OCI-LY7 (cell line): ENCODE measurements around the gene RPS21. TPM values are rescaled to one million over a fixed set of nuclear protein-coding genes. Genes with fewer than 3 reads are reported as not detected.

Source experiments
- BruUV-seq: library from RNA; stranded (reverse); fragments of 400-500 nt; replicated peaks from 2 replicates; lab custom pipeline; 2021; lab: Mats Ljungman, UMichigan
- CTCF ChIA-PET: fragments of 300-600 bp; sonication (Branson Sonifier 250); formaldehyde crosslinking; loops from one replicate; lab custom pipeline; 2022; ENCODE audit warnings: antibody characterized with exemption; ENCODE audit not compliant: unreplicated experiment; lab: Charles Lee
- POLR2A ChIA-PET: fragments of 300-600 bp; sonication (Branson Sonifier 250); formaldehyde crosslinking; loops from one replicate; lab custom pipeline; 2022; ENCODE audit warnings: antibody characterized with exemption; lab: Charles Lee
- DNase-seq: peaks from one replicate; pipeline ENCODE4 v3.0.0-alpha.2; 2015; ENCODE audit warnings: low spot score
- H2AFZ ChIP-seq: fragments of 200-600 bp; sonication (generic), shearing (Covaris generic); 2 replicates; pipeline ENCODE4 v1.6.1; 2014; ENCODE audit warnings: mild to moderate bottlenecking, antibody characterized with exemption, low read length, moderate library complexity
- H3K27ac ChIP-seq: fragments of 200-600 bp; sonication (generic); 2 replicates; pipeline ENCODE4 v1.5.1; 2014; ENCODE audit warnings: mixed run types, low read depth, mild to moderate bottlenecking, moderate library complexity, low read length, inconsistent platforms; ENCODE audit not compliant: poor library complexity, severe bottlenecking
- H3K36me3 ChIP-seq: fragments of 200-600 bp; sonication (generic); 2 replicates; pipeline ENCODE4 v1.6.1; 2014; ENCODE audit warnings: mild to moderate bottlenecking, antibody characterized with exemption, low read length, moderate library complexity, mixed read lengths; ENCODE audit not compliant: insufficient read depth
- H3K4me1 ChIP-seq: fragments of 200-600 bp; sonication (generic); 2 replicates; pipeline ENCODE4 v1.5.1; 2014; ENCODE audit warnings: mild to moderate bottlenecking, low read length; ENCODE audit not compliant: insufficient read depth, poor library complexity, severe bottlenecking
- H3K4me2 ChIP-seq: fragments of 200-600 bp; sonication (generic); 2 replicates; pipeline ENCODE4 v1.6.1; 2014; ENCODE audit warnings: mild to moderate bottlenecking, low read length
- H3K4me3 ChIP-seq: fragments of 200-600 bp; sonication (generic); 2 replicates; pipeline ENCODE4 v1.5.1; 2014; ENCODE audit warnings: mild to moderate bottlenecking, low read depth, low read length; ENCODE audit not compliant: poor library complexity, severe bottlenecking
- H3K79me2 ChIP-seq: fragments of 200-600 bp; sonication (generic); 2 replicates; pipeline ENCODE4 v1.6.1; 2016; ENCODE audit warnings: low read depth, mild to moderate bottlenecking, low read length, moderate library complexity, mixed read lengths; ENCODE audit not compliant: insufficient read depth
- H3K9me2 ChIP-seq: fragments of 200-600 bp; sonication (generic); 2 replicates; pipeline ENCODE4 v1.6.1; 2016; ENCODE audit warnings: mild to moderate bottlenecking, low read length, mixed read lengths; ENCODE audit not compliant: insufficient read depth
- H3K9me3 ChIP-seq: fragments of 200-600 bp; sonication (generic); 2 replicates; pipeline ENCODE4 v1.6.1; 2014; ENCODE audit warnings: mild to moderate bottlenecking, mixed run types, low read length, mixed read lengths
- H4K20me1 ChIP-seq: fragments of 200-600 bp; sonication (generic); 2 replicates; pipeline ENCODE4 v1.6.1; 2014; ENCODE audit warnings: mild to moderate bottlenecking, antibody characterized with exemption, low read length, moderate library complexity, mixed read lengths; ENCODE audit not compliant: insufficient read depth
- EZH2phosphoT487 ChIP-seq: fragments of 200-600 bp; sonication (generic); IDR thresholded peaks from 2 replicates; pipeline ENCODE4 v1.6.1; 2018; ENCODE audit warnings: low read depth, borderline replicate concordance, mild to moderate bottlenecking, mixed run types, antibody characterized with exemption, low read length, moderate library complexity, mixed read lengths
- intact Hi-C: fragments of 100-400 bp; cut with micrococcal nuclease; formaldehyde crosslinking; loops from one replicate; pipeline ENCODE4 v1.10.0; 2022; ENCODE audit not compliant: unreplicated experiment
- total RNA-seq, 2 experiments: library from RNA; depleted of rRNA in 1 of 2; stranded (reverse); fragments of >200 nt in 1 of 2; shearing (Covaris generic) in 1 of 2; gene quantifications; 2 replicates each; pipeline ENCODE4 v1.2.3, GENCODE V29; 2014 to 2022
- TF ChIP-seq, protein P1 (sequence below): fragments of 200-600 bp; sonication (generic); conservative IDR thresholded peaks from 2 replicates; pipeline ENCODE4 v1.5.1; 2014; ENCODE audit warnings: mild to moderate bottlenecking, antibody characterized with exemption, low read length, moderate library complexity, mixed read lengths

RPS21 gene
- total RNA-seq, 2 experiments from 2014 or later = 2,571 to 3,376 TPM

GRCh38 chr20:62405981-62406513, 19.1 kb downstream of the RPS21 start:
- ChIA-PET POLR2A (no interaction called here), CTCF (no interaction called here)
- no peaks in the 10 kb centered on the region for H3K9me3 ChIP-seq

GRCh38 chr20:62406635-62407176, 19.8 kb downstream of the RPS21 start:
- Histone ChIP-seq H3K36me3 (peaks cover 5% of the 10 kb centered on the region; the same call in 1 of the 2 replicates), H4K20me1 (no peaks in the 10 kb centered on the region), H3K4me1 (peaks cover 42% of the 10 kb centered on the region), H3K27ac (no peak overlapping the region), H3K9me2 (no peaks in the 10 kb centered on the region), H3K4me2 (peak overlapping the region; percentile 86), H3K79me2 (peaks cover 7% of the 10 kb centered on the region; the same call in 1 of the 2 replicates), H3K4me3 (peak overlapping the region; percentile 86), H3K9me3 (no peaks in the 10 kb centered on the region), H2AFZ (no peak overlapping the region)
- ChIA-PET CTCF (no interaction called here), POLR2A (no interaction called here)
- no peak for DNase-seq
- BruUV-seq = no TSS peak
- intact Hi-C loops = loop anchor here (2.0 to 10.0 kb wide), 5 partner anchors 20 to 386 kb away; partner anchors contain the start of genes ADRM1, RPS21 and TAF4
- TF ChIP-seq, protein P1, sequence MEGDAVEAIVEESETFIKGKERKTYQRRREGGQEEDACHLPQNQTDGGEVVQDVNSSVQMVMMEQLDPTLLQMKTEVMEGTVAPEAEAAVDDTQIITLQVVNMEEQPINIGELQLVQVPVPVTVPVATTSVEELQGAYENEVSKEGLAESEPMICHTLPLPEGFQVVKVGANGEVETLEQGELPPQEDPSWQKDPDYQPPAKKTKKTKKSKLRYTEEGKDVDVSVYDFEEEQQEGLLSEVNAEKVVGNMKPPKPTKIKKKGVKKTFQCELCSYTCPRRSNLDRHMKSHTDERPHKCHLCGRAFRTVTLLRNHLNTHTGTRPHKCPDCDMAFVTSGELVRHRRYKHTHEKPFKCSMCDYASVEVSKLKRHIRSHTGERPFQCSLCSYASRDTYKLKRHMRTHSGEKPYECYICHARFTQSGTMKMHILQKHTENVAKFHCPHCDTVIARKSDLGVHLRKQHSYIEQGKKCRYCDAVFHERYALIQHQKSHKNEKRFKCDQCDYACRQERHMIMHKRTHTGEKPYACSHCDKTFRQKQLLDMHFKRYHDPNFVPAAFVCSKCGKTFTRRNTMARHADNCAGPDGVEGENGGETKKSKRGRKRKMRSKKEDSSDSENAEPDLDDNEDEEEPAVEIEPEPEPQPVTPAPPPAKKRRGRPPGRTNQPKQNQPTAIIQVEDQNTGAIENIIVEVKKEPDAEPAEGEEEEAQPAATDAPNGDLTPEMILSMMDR = no peak

More at GRCh38 chr20:62405981-62406513, 19.1 kb downstream of the RPS21 start:
- intact Hi-C loops = loop anchor here (2.0 to 10.0 kb wide), 5 partner anchors 19 to 386 kb away; partner anchors contain the start of genes ADRM1, RPS21 and TAF4
- no peak overlapping the region for H3K27ac ChIP-seq
- H3K4me1 ChIP-seq = peaks cover 42% of the 10 kb centered on the region
- H4K20me1 ChIP-seq = no peaks in the 10 kb centered on the region
- TF ChIP-seq, protein P1 = no peak
- TF ChIP-seq EZH2phosphoT487 = no peak
- BruUV-seq = no TSS peak
- H3K9me2 ChIP-seq = no peaks in the 10 kb centered on the region
- DNase-seq = no peak
- no peak overlapping the region for H2AFZ ChIP-seq
- H3K4me2 ChIP-seq = peak overlapping the region; percentile 86
- peaks cover 7% of the 10 kb centered on the region; the same call in 1 of the 2 replicates for H3K79me2 ChIP-seq
- H3K36me3 ChIP-seq = peaks cover 5% of the 10 kb centered on the region; the same call in 1 of the 2 replicates
- H3K4me3 ChIP-seq = peak overlapping the region; percentile 86
